Measurements from ENCODE around the gene PTPN23.
A peak's percentile ranks its signal among the peaks of the same experiment; 100 is the strongest.

The PTPN23 gene

DNA sequence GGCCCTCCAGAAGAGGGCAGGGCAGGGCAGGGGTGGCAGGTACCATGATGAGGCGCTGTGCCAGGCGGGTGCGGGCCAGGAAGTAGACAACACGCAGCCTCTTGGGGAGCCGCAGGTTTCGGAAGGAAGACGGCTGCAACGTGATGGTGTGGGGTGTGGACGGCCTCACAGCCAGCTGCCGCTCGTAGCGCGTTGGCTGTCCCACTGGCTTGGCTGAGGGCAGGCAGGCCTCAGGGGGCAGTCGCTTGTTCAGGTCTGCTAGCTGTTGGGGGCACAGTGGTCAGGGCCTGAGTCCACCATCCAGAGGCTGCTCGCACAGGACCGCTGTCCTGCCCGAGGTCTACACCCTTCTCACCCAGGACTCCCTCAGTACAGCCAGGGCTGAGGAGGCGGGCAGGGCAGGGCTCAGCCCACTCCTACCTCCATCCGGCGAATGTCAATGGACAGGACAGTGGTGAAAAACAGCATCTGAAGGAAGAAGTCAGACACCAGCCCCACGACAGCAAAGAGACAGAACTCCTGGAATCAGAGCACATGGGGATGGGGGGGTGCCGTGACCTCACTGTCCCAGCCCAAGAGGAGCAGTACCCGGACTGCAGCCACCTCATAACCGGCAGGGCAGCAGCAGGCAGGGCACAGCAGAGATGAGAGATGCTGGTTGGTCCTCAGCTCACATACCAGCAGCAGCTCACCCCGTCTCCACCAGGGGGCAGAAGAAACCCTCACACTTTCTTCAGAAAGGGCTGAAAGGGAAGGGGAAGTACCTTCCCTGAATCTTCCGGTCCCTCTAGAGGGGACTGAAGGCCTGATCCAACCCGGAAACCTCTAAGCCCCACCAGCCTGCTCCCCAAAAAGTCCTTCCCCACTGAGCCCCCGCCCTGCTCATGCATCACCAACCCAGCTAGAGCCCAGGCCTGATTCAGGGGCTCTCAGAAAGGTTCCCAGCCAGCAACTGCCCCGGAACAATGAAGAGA is 40.0 kb downstream of the PTPN23 start:
- peak; percentile 78 for DNase-seq (ENCODE audit: low read depth)

DNA sequence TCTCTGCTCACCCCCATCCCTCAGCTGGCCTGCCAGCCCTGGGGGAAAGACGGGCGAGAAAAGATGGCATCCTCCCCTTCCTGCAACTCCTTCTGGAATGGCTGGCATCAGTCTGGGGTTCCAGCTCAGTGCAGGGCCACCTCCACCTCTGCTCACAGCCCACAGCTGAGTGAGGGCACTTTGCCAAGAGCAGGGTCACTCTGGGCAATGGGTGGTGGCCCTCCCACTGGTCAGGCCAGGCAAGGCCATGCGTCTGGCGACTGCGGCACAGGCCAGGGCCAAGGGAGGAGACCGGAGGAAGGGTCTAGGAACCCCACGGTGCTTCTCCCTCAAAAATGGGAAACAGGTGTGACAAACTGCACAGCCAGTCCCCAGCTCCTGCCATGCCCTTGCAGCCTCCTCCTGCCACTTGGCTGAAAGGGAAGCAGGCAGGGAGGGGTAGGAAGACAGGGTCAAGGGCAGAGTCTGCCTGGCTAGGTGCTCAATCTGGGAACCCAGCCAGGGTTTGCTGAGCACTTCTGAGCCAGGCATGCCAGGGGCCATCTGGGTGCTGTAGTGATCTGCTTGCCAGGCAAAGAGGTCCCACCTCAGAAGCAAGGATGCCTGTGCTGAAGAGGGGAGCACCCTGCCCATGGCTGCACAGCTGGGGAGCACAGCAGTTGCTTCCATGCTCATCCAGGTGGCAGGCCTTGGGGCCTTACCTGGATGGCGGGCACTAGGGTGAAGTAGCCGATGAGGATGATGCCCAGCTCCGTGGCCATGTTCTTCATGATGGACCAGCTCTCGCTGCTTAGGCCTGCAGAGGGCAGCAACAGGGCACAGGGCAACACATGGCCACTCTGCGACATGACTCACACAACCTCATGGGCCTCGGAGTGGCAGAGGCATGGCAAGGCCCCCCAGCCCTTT is 41.2 kb downstream of the PTPN23 start:
- peak; percentile 20 for DNase-seq (ENCODE audit: low read depth)

DNA sequence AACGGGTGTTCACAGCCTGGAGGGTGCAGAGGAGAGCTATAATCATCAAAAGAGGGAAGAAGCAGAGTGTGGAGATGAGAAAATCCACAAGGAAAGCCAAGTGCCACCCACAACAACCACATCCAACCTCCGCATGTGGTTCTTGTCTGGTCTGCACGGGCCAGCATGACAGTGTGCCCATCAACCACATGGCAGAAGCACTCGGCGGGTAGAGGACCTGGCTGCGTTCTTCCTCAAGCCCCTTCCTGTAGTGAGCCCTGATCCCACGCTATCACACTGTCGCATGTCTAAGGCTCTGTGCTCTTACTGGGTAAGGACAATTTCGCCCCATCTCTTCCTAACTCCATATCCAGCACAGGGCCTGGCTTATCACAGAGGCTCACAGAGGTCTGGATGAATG is 41.9 kb downstream of the PTPN23 start:
- no peak for DNase-seq (ENCODE audit: low read depth)

DNA sequence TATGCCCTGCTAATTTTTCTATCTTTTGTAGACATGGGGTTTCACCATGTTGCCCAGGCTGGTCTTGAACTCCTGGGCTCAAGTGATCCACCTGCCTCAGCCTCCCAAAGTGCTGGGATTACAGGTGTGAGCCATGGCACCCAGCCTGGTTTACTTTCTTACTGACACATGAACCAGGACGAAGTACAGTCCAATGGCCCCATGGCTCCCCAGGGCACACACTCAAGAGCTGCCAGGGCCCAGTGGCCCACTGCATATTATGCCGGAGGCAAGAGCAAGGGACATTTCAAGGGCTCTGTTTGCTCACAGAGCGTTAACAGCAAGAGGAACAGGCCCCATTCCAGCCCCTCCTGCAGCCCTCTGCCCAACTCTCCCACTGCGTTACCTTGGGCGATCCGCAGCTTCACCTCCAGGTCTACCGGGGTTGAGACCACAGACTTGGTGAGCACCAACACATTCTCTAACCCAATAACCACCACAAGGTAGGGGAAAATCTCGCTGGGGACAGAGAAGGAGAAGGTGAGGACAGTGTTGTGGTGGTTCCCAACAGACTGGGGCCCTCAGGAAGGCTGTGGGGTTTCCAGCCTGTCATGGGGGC is 42.8 kb downstream of the PTPN23 start:
- no peak for DNase-seq (ENCODE audit: low read depth)

DNA sequence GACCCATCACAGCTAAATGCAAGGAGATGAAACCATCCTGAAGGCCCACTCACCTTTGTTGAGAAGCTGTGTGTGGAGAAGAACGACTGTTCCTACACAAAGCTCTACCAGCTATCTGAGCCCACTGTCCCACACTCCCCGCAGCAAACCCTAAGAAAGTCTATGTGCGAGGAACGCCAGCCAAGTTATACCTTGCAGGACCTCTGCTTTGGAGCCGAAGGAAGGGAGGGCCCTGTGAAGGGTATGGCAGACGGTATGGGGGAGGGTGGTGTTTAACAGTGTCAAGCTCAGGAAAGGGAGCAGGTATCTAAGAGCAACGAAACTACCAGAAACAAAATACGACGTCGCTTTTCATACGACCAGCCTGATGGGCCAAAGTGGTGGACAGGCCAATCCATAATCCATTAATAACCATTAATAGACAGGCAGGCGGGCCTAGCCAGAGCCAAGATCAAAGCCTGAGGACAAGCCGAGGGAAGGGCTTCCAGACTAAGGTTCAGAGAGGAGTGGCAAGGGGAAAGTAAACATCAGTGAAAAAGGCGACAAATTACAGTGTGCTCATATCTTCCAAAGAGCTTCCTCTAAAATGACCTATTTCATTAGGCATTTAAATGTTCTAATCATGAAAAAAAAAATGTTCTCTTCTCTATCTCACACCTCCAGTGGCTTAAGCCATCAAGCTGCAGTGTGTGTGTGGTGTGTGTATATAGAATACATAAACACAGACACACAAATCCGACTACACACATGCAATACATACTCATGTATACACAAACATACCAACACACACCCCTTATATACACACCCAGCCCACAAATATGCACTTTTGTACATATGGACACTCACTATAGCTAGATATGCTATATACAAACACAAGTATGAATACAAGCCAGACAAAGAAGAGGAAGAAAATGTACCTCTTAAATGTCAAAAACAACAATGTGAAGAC is 43.9 kb downstream of the PTPN23 start:
- DNase-seq (ENCODE audit: low read depth), result no peak

DNA sequence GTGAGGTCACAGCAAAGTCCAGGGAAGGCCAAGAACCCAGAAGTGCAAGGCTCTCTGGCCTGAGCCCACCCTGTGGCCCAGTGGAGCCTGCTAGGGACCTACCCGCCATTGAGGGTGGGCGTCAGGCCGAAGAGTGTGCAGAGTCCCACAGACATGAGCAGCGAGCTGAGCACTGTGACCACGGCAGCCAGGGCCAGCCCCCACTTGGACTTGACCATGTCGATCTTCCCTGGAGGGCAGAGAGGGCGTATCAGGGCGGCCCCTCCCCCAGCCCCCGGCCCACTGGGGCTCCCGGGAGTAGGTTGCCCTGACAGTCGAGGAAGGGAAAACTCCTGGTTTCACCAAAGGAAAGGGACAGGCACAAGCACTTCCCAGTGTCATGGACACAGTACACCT is 44.6 kb downstream of the PTPN23 start:
- DNase-seq (ENCODE audit: low read depth), result no peak

DNA sequence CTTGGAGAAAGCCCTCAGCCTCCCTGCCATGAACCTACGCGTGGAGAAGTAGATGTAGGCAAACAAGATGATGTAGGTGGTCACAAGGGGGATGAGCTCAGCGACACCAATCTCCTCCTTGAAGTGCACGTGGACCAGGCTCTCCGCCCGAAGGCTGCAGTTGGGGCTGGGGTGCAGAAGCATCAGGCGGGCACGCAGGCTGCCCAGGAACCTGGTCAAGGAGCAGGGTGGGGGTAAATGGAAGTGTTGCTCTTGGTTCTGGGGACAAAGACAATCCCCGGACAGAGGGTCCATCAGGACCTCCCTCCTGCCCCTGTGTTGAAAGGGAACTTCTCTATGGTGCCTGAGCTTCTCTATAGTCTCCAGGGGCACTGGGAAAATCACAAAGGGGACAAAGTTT is 45.1 kb downstream of the PTPN23 start:
- DNase-seq (ENCODE audit: low read depth), result no peak

DNA sequence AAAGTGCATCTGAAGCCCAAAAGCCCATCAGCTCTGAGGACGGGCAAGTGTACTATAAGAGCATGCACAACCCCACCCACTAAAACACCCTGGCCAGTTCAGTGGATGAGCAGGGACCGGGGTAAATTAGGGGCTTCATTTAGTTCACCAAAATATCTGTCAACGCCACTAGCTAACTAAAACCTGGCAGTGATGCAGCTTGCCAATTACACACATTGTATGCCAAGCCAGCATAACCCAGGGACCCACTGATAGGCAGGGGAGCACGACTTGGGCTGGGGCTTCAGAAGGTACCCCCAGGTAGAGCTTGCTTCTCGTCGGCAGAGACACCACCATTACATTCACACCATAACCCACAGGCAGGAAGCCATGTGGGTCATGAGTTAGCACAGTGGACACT is 47.0 kb downstream of the PTPN23 start:
- no peak for DNase-seq (ENCODE audit: low read depth)

DNA sequence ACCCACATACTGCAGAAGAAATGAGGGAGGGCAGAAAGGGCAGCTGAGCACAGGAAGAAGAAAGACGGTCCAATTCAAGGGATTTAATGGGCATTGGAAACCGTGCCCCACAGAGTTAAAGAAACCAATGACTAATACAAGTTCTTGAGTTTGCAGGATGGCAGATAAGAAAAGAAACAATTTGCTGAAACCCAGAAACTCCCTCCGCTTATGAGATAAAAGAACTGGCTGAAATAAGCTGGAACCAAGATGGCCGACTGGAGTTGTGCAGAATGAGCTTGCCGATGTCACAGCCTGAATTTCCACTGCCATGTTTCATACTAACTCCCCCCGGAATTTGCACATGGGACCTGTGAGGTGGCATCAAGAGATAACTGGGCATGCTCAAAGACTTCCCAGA is 47.8 kb downstream of the PTPN23 start:
- DNase-seq (ENCODE audit: low read depth), result no peak

DNA sequence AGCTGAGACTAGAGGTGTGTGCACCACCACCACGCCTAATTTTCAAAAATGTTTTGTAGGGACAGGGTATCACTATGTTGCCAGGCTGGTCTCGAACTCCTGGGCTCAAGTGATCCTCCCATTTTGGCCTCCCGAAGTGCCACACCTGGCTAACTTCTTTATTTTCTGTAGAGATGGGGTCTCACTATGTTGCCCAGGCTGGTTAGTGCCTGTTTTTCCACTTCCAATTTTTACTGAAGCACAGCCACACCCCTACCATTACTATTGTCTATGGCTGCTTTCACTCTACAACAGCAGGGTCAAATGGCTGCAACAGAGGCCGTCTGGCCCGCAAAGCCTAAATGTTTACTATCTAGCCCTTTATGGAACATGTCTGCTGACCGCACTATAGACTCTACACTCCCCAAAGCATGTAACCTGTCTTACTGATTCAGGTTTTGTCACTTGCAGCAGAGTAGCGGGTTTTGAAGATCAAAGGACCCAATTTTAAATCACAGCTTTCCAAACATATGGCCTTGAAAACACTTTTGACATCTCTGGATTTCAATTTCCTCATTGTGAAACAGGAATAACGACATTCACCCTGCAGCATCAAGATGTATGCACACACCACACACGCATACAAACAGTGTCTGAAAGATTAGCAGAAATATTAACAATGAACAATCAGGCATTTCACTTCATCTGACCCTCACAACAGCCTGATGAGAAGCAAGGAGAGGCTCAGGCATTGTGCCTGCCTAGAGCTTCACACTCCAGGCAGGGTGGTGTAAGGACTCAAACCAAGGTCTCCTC is 48.9 kb downstream of the PTPN23 start:
- DNase-seq (ENCODE audit: low read depth), result no peak

DNA sequence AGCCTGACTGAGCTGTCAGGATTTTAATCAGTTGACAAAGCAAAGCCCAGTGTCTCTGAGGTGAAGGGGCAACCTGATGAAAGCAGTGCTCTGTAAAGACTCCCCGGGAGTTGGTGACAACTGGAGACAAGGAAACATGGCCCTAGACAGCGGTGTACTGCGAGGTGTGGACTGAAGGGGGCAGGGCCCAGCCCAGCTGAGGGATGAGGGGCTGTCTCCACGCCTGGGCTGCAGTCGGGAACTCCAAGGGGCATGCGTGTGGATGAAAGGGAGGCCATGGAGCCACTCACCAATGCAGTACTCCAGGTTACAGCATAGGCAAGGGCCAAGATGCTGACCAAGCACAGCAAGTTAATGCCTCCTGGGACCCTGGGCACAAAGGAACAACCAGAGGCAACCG is 49.8 kb downstream of the PTPN23 start:
- DNase-seq (ENCODE audit: low read depth), result no peak

DNA sequence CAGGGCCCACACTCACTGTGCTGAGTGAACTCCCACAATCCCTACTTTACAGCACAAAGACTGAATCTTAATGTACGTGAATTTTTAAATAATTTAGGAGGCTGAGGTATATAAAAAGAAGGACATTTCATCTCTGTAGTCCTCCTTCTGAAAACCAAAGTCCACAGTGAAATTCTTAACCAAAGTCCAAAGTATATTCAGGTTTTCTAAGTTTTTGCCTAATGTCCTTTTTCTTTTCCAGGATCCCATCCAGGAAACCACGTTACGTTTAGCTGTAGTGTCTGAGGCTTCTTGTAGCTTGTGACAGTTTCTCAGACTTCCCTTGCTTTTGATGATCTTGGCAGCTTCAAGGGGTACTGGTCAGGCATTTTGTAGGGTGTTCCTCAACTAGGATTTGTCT is 50.4 kb downstream of the PTPN23 start:
- DNase-seq (ENCODE audit: low read depth), result no peak

DNA sequence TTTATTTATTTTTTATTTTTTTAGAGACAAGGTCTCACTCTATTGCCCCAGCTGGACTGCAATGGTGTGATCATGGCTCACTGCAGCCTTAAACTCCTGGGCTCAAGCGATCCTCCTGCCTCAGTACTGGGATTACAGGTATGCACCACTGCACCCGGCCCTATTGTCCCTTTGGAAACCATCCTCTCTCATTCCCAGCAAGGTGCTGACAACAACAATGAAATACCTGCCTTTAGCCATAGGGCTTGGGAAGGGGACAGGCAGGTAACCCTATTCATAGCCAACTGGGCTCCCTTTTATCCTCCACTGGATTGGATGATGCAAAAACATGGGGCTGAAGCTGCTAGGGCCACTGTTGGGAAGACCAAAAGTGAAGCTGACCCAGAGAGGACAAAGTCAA is 51.9 kb downstream of the PTPN23 start:
- no peak for DNase-seq (ENCODE audit: low read depth)

DNA sequence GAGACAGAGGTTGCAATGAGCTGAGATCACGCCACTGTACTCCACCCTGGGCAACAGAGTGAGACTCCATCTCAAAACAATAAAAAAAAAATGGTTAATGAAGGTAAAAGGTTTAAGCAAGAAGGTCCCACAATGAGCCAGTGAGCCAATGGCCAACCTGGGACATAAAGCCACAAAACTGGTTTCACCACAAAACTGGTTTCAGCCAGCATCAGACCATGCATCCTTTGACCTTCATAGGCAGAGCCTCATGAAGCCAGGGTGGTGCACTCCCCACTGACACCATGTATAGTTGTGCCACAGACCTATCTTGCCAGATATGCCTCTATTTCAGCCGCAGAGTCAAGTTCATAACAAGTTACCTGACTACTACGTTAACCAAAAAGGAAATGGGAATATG is 53.0 kb downstream of the PTPN23 start:
- no peak for DNase-seq (ENCODE audit: low read depth)

DNA sequence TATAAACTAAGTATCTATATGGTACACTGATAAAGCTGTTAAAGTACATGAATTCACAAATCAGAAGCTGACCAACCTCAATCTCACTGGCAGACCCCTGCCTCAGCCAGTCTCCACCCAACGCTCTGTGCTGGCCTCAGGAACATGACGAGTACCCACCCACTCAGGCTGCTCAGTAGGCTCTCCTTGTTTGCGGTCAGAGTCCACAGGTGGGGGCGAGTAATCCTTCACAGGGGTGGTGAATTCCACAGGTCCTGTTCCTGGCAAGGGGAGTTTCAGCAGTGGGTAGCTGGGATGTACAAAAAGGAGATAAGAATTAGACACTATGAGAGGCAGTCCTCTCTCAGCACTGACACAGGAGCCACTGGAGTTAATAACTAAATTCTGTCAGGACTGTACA is 54.0 kb downstream of the PTPN23 start:
- no peak for DNase-seq (ENCODE audit: low read depth)

DNA sequence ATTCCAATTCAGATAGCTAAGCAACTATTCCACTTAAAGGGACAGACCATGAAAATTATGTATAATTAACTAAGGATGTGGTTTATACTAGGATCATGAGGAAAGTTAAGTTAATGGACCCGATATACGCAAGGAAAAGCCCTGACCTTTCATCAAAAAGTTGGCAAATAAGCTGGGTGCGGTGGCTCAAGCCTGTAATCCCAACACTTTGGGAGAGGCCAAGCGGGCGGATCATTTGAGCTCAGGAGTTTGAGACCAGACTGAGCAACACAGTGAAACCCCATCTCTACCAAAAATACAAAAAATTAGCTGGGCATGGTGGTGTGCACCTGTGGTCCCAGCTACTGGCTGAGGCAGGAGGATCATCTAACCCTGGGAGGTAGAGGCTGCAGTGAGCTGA is 55.4 kb downstream of the PTPN23 start:
- no peak for DNase-seq (ENCODE audit: low read depth)

DNA sequence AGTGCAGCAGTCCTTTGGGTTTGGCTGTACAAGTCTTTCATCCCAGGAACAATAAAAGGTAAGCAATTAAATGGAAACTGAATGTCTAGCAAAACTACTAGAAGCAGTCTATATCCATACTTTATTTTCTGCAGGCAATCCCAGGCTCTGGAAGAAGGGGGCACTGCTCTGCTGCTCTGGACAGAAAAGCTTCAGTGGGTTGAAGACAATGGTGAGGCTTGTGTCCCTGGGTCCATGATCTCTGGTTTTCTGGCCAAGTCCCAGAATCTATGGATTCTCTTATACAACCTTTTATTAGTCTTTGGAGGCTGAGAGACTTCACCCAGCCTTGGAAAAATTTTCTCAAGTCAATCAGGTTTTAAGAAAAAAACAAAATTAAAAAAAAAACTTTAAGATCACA is 59.3 kb downstream of the PTPN23 start:
- no peak for DNase-seq (ENCODE audit: low read depth)

DNA sequence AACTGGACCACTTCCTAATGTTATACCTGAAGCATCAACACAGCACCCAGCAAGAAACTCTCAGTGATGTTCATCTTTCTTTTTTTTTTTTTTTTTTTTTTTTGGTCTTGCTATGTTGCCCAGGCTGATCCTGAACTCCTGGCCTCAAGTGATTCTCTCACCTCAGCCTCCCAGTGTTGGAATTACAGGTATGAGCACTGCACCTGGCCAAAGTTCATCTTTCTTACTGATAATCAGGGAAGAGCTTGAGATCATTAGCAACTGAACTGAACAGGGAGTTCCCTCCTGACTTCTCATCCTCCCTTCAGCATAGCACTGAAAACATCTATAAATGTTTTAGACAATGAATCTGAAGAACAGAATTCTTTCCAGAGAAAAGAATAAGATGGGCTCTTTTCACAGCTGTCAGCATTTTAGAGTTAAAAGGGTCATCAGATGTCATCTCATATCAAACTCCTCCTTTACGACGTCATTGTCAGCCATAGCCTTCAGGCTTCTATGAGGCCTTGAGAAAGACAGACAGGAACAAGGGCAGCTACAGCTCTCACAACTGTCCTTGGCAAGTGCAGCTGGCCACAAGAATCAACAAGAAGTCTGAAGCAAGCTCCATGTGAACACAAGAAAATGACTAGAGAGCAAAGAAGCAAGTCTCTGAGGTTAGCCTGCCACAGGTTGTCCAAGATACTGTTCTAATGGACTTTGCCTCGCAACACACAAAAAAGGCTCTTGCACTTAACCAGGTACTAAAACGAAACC is 61.2 kb downstream of the PTPN23 start:
- DNase-seq (ENCODE audit: low read depth), result no peak

DNA sequence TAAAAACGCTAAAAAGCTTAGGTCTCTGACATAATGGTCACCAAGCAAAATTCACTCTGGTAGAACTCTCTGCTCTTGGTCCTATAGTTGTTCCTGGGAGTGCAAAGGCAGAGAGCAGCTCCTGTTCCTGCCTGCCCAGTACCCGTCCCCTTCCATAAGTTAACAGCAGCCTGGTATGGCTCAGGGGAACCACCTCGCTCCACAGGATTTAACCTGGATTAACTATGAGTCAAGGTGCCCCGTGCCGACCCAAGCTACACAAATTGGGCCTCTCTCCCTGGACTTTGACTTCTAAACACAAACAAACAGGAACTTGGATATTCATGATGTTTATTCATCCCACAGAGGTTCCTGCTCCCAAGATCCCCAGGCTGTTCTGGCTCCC is 62.8 kb downstream of the PTPN23 start:
- DNase-seq (ENCODE audit: low read depth), result no peak

DNA sequence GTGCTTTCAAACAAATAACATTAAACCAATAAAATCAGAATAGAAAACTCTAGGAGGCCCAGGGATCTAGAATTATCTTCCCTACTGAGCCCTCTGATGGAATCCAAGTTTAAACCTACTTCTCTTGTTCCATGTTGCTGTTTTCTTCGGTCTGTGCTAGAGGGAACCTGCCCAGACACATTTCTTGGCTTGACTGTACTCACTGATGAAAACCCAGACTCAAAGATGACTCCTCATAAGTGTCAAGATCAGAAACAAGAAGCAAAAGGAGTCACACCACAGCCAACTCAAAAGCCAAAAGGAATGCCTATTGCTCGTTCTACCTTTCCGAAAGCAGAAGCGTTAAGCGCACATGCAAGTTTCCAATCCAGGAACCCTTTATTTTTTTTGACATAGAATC is 63.3 kb downstream of the PTPN23 start:
- DNase-seq (ENCODE audit: low read depth), result no peak
